K562 (cell line): ENCODE results near the gene TBC1D2.

Experiments used
- CTCF ChIP-seq, 3 experiments: IDR thresholded peaks in 2 of 3; conservative IDR thresholded peaks in 1 of 3; 2 replicates each; pipeline ENCODE4 v1.5.1; 2011 to 2012; ENCODE audit warnings: low read length in 3 of 3, mild to moderate bottlenecking in 3 of 3, control low read depth in 2 of 3, improper control_type of control experiment in 1 of 3, inconsistent platforms in 1 of 3, low read depth in 1 of 3, mixed read lengths in 1 of 3, moderate library complexity in 1 of 3; ENCODE audit not compliant: insufficient read depth in 2 of 3
- DDX20 ChIP-seq: fragments of 450-650 bp; IDR thresholded peaks from 2 replicates; pipeline ENCODE4 v1.6.1; 2016; ENCODE audit warnings: missing genetic modification characterization, low read depth, mild to moderate bottlenecking, missing compliant biosample characterization, moderate library complexity
- EZH2 ChIP-seq: IDR thresholded peaks from 2 replicates; pipeline ENCODE4 v1.6.1; 2012; ENCODE audit warnings: low read depth, mild to moderate bottlenecking, inconsistent platforms, low read length, borderline replicate concordance
- HDGF ChIP-seq: fragments of 450-650 bp; IDR thresholded peaks from 2 replicates; pipeline ENCODE4 v1.6.1; 2016
- HNRNPL ChIP-seq: fragments of 200-400 bp; formaldehyde crosslinking; IDR thresholded peaks from 2 replicates; pipeline ENCODE4 v1.6.1; 2017; ENCODE audit warnings: low read depth, mild to moderate bottlenecking, low read length
- KAT2B ChIP-seq: IDR thresholded peaks from one replicate; pipeline ENCODE4 v1.6.1; 2012; ENCODE audit warnings: low read depth, mild to moderate bottlenecking, control low read depth, inconsistent platforms, low read length, moderate library complexity
- NFIC ChIP-seq: fragments of 450-650 bp; IDR thresholded peaks from 2 replicates; pipeline ENCODE4 v1.6.1; 2017; ENCODE audit warnings: mild to moderate bottlenecking, inconsistent platforms
- SMC3 ChIP-seq: conservative IDR thresholded peaks from 2 replicates; pipeline ENCODE4 v1.6.1; 2011; ENCODE audit warnings: low read depth, low read length, improper control_type of control experiment; ENCODE audit not compliant: insufficient read depth
- SOX6 ChIP-seq: fragments of 450-650 bp; IDR thresholded peaks from 2 replicates; pipeline ENCODE4 v1.6.1; 2014; ENCODE audit warnings: mild to moderate bottlenecking
- SP1 ChIP-seq: sonication (generic); formaldehyde crosslinking; IDR thresholded peaks from 2 replicates; pipeline ENCODE4 v1.8.1; 2022; ENCODE audit warnings: mild to moderate bottlenecking, missing genetic modification reagents
- ZSCAN29 ChIP-seq: fragments of 450-650 bp; IDR thresholded peaks from 2 replicates; pipeline ENCODE4 v1.6.1; 2017

DNA sequence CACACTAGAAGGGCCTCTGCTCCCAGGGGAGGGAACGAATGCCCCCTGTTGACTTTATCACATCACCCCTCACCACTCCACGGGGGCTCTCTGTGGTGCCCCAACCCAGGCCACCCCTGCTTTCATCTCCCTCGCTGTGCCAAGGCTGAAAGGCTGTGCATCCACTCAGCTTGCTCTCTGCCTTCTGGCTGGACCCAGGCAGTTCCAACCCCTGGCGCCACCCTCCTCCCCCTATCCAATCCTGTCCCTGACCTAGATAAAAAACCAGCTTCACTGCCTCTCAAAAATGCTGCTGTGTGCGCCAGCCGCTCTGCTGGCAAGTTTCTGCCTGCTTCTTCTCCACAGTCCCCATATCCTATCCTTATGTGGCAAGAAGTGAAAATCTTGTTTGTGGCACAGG is 40.6 kb downstream of the TBC1D2 start:
- TF ChIP-seq EZH2 (no peak), SOX6 (no peak), CTCF (IDR thresholded peaks at IDR 0.05 in 2 of 3, conservative IDR thresholded peaks at IDR 0.05 in 1 of 3; ENCODE audit: insufficient read depth in 2 of 3, low read depth in 1 of 3, low read length in 3 of 3) (no peak), ZSCAN29 (no peak), SP1 (CRISPR knock-in tag) (no peak), NFIC (no peak), SMC3 (no peak), KAT2B (no peak), HDGF (no peak), HNRNPL (no peak), DDX20 (no peak)
